K562 (cell line): ENCODE results near the gene SCT. TPM values are rescaled to one million over a fixed set of nuclear protein-coding genes. Genes with fewer than 3 reads are reported as not detected.

Source experiments
- ATAC-seq: fragments of 200-7000 bp; cut with Tn5 transposase; 3 replicates; pipeline ENCODE4 v1.9.1; 2020; ENCODE audit warnings: moderate library complexity
- BruUV-seq: library from RNA; stranded (reverse); fragments of 400-500 nt; replicated peaks from 2 replicates; lab custom pipeline; 2021; lab: Mats Ljungman, UMichigan
- CTCF ChIA-PET: fragments of 300-600 bp; formaldehyde crosslinking; extraction: SDS; loops from one replicate; lab custom pipeline; 2021; ENCODE audit warnings: low intra/inter-chr PET ratio; lab: Yijun Ruan, JAX
- POLR2A ChIA-PET: fragments of 300-600, 350-650 bp; sonication (Branson Sonifier 250); formaldehyde crosslinking; extraction: SDS; loops from one replicate; lab custom pipeline; 2021; ENCODE audit warnings: antibody characterized with exemption, inconsistent platforms; lab: Yijun Ruan, JAX
- DNase-seq, 4 experiments: peaks; one replicate each; pipeline versions ENCODE4 v3.0.0 to v3.0.0-alpha.2; 2011 to 2018; ENCODE audit warnings: low spot score in 3 of 4, mixed read lengths in 3 of 4; ENCODE audit errors: extremely low read depth in 1 of 4
- FAIRE-seq: peaks from 2 replicates; lab custom pipeline; 2011; peaks lifted over from hg19 to GRCh38; lab: Jason Lieb, UNC
- H2AFZ ChIP-seq: 2 replicates; pipeline ENCODE4 v1.6.0; 2011; ENCODE audit warnings: low read depth, low read length, control low read depth, inconsistent platforms
- H3K27ac ChIP-seq: fragments of 200-600 bp; 3 replicates; pipeline ENCODE4 v1.8.0; 2011; ENCODE audit warnings: low read depth, mild to moderate bottlenecking, control low read depth, inconsistent platforms, low read length, moderate library complexity, mixed read lengths; ENCODE audit errors: extremely low read depth
- H3K27me3 ChIP-seq, 2 experiments: fragments of 300-600 bp in 1 of 2; 2 replicates in 1 of 2; 3 replicates in 1 of 2; pipeline versions ENCODE4 v1.6.0 to v1.8.0; 2011; ENCODE audit warnings: inconsistent platforms in 2 of 2, low read length in 2 of 2, mild to moderate bottlenecking in 1 of 2, mixed read lengths in 1 of 2, moderate library complexity in 1 of 2; ENCODE audit not compliant: control insufficient read depth in 2 of 2, insufficient read depth in 2 of 2
- H3K36me3 ChIP-seq: fragments of 300-600 bp; 3 replicates; pipeline ENCODE4 v1.8.0; 2011; ENCODE audit warnings: mild to moderate bottlenecking, low read length, inconsistent platforms; ENCODE audit not compliant: control insufficient read depth, insufficient read depth
- H3K4me1 ChIP-seq, 2 experiments: fragments of 200-600 bp in 1 of 2; replicated peaks in 1 of 2; 2 replicates in 1 of 2; 3 replicates in 1 of 2; pipeline versions ENCODE4 v1.5.1 to v1.8.0; 2011; ENCODE audit warnings: inconsistent platforms in 2 of 2, low read length in 2 of 2, mild to moderate bottlenecking in 1 of 2, mixed read lengths in 1 of 2, moderate library complexity in 1 of 2; ENCODE audit not compliant: control insufficient read depth in 2 of 2, insufficient read depth in 2 of 2
- H3K4me2 ChIP-seq: 2 replicates; pipeline ENCODE4 v1.6.1; 2011; ENCODE audit warnings: low read length, control low read depth, inconsistent platforms, mixed read lengths; ENCODE audit not compliant: insufficient read depth
- H3K4me3 ChIP-seq: fragments of 200-600 bp; sonication (generic), shearing (Covaris generic); 2 replicates; pipeline ENCODE4 v1.5.1; 2016; ENCODE audit warnings: control low read depth, inconsistent platforms
- H3K79me2 ChIP-seq: fragments of 200-600 bp; 3 replicates; pipeline ENCODE4 v1.8.0; 2011; ENCODE audit warnings: low read length, inconsistent platforms; ENCODE audit not compliant: control insufficient read depth, insufficient read depth
- H3K9ac ChIP-seq, 2 experiments: 2 replicates each; pipeline versions ENCODE4 v1.6.0 to v1.6.1; 2011; ENCODE audit warnings: low read depth in 2 of 2, low read length in 2 of 2, control low read depth in 1 of 2, inconsistent platforms in 1 of 2, mild to moderate bottlenecking in 1 of 2, mixed read lengths in 1 of 2; ENCODE audit not compliant: insufficient read depth in 1 of 2
- H3K9me1 ChIP-seq: one replicate; pipeline ENCODE4 v1.6.0; 2011; ENCODE audit warnings: inconsistent platforms, mild to moderate bottlenecking, low read length, moderate library complexity; ENCODE audit not compliant: control insufficient read depth, insufficient read depth
- H3K9me3 ChIP-seq: replicated peaks from 2 replicates; pipeline ENCODE4 v1.5.1; 2011; ENCODE audit warnings: low read depth, low read length, inconsistent platforms; ENCODE audit not compliant: control insufficient read depth, insufficient read depth
- H4K20me1 ChIP-seq: replicated peaks from 2 replicates; pipeline ENCODE4 v1.6.1; 2011; ENCODE audit warnings: low read length, inconsistent platforms, mixed read lengths; ENCODE audit not compliant: control insufficient read depth, insufficient read depth
- DMBX1 ChIP-seq: fragments of 250-450 bp; sonication (Bioruptor Pico); IDR thresholded peaks from 2 replicates; pipeline ENCODE4 v1.8.0; 2022; ENCODE audit warnings: inconsistent platforms, mild to moderate bottlenecking, moderate library complexity, borderline replicate concordance
- FUS ChIP-seq: fragments of 200-400 bp; formaldehyde crosslinking; optimal IDR thresholded peaks from 2 replicates; pipeline ENCODE3; 2017; ENCODE audit warnings: low read depth, low read length
- KHSRP ChIP-seq: fragments of 450-650 bp; IDR thresholded peaks from 2 replicates; pipeline ENCODE4 v1.6.1; 2017
- MCM2 ChIP-seq: fragments of 450-650 bp; IDR thresholded peaks from 2 replicates; pipeline ENCODE4 v1.6.1; 2017; ENCODE audit warnings: low read depth, mild to moderate bottlenecking
- RFX1 ChIP-seq: fragments of 450-650 bp; IDR thresholded peaks from 2 replicates; pipeline ENCODE4 v1.6.1; 2016; ENCODE audit warnings: mild to moderate bottlenecking, moderate library complexity
- SAFB ChIP-seq: fragments of 200-400 bp; formaldehyde crosslinking; IDR thresholded peaks from 2 replicates; pipeline ENCODE4 v1.6.1; 2017; ENCODE audit warnings: low read depth, low read length, borderline replicate concordance
- SRF ChIP-seq, 2 experiments: fragments of 250-450, 450-650 bp in 1 of 2; sonication (Bioruptor Pico) in 1 of 2; sonication (generic) in 1 of 2; formaldehyde crosslinking; IDR thresholded peaks; 2 replicates each; pipeline versions ENCODE4 v1.5.0 to v1.5.1; 2020 to 2022; ENCODE audit warnings: mild to moderate bottlenecking in 1 of 2, missing genetic modification reagents in 1 of 2
- SRSF1 ChIP-seq: fragments of 200-400 bp; formaldehyde crosslinking; IDR thresholded peaks from 2 replicates; pipeline ENCODE4 v1.6.1; 2017; ENCODE audit warnings: mild to moderate bottlenecking, low read depth, low read length, moderate library complexity
- STAT5B ChIP-seq: fragments of 250-450 bp; sonication (Bioruptor Pico); IDR thresholded peaks from 2 replicates; pipeline ENCODE4 v1.8.0; 2021; ENCODE audit warnings: mild to moderate bottlenecking, inconsistent platforms
- U2AF2 ChIP-seq: fragments of 200-400 bp; formaldehyde crosslinking; optimal IDR thresholded peaks from 2 replicates; pipeline ENCODE3; 2017; ENCODE audit warnings: low read depth, mild to moderate bottlenecking, low read length
- ZFPM2 ChIP-seq: fragments of 250-450 bp; sonication (Bioruptor Pico); IDR thresholded peaks from 2 replicates; pipeline ENCODE4 v1.5.1; 2022; ENCODE audit warnings: mild to moderate bottlenecking
- ZNF184 ChIP-seq: sonication (generic); formaldehyde crosslinking; IDR thresholded peaks from 2 replicates; pipeline ENCODE4 v1.5.0; 2020; ENCODE audit warnings: missing genetic modification reagents
- ZNF444 ChIP-seq: fragments of 250-450 bp; sonication (Bioruptor Pico); IDR thresholded peaks from 2 replicates; pipeline ENCODE4 v1.4.0; 2020; ENCODE audit warnings: mild to moderate bottlenecking, moderate library complexity
- WGBS: fragments of 100-300 bp; shearing (Covaris generic); methylation state at CpG from one replicate; pipeline ENCODE4 v1.1.6; 2016; ENCODE audit warnings: low coverage, mixed read lengths; ENCODE audit not compliant: insufficient coverage; ENCODE audit errors: missing lambda C conversion rate; 5-methylcytosine and 5-hydroxymethylcytosine counted together
- in situ Hi-C: fragments of 300-500 bp; cut with MboI; formaldehyde crosslinking; loops from 4 replicates; pipeline ENCODE4 v1.15.0; 2018; ENCODE audit warnings: inconsistent platforms, mixed read lengths
- intact Hi-C: fragments of 100-400 bp; cut with micrococcal nuclease; formaldehyde crosslinking; loops from 2 replicates; pipeline ENCODE4 v1.14.2; 2022
- polyA plus RNA-seq, 8 experiments: library from polyadenylated mRNA; depleted of rRNA in 4 of 8; stranded (reverse) in 5 of 8; unstranded in 3 of 8; fragments of >200 nt; fragmentation: Nextera tagmentation in 2 of 8; fragmentation: Illumina TruSeq in 1 of 8; extraction: Ambion mirVana in 2 of 8; extraction: Trizol in 1 of 8; gene quantifications; 2 replicates each; pipeline versions ENCODE4 v1.2.1 to v1.2.3, GENCODE V29; 2011 to 2014; ENCODE audit warnings: inconsistent platforms in 1 of 8, missing spikeins in 1 of 8
- total RNA-seq, 7 experiments: library from RNA; depleted of rRNA in 6 of 7; stranded (reverse); fragments of >200 nt in 6 of 7; fragmentation: Illumina TruSeq in 2 of 7; extraction: Trizol in 2 of 7; gene quantifications; 2 replicates each; pipeline versions ENCODE4 v1.2.1 to v1.2.3, GENCODE V29; 2011 to 2021; ENCODE audit warnings: low replicate concordance in 1 of 7
- TF ChIP-seq, protein P1 (sequence below): fragments of 450-650 bp; formaldehyde crosslinking; IDR thresholded peaks from 2 replicates; pipeline ENCODE4 v1.4.0; 2020; ENCODE audit warnings: mild to moderate bottlenecking, mixed read lengths
- TF ChIP-seq, protein P2 (sequence below): sonication (generic); formaldehyde crosslinking; IDR thresholded peaks from 2 replicates; pipeline ENCODE4 v1.4.0; 2020; ENCODE audit warnings: mild to moderate bottlenecking, missing genetic modification reagents

The SCT gene
- total and polyA plus RNA-seq, 9 of the 15 experiments (the other 6 are each of a cell fraction or from before 2014, with no cell fraction given): not detected

DNA sequence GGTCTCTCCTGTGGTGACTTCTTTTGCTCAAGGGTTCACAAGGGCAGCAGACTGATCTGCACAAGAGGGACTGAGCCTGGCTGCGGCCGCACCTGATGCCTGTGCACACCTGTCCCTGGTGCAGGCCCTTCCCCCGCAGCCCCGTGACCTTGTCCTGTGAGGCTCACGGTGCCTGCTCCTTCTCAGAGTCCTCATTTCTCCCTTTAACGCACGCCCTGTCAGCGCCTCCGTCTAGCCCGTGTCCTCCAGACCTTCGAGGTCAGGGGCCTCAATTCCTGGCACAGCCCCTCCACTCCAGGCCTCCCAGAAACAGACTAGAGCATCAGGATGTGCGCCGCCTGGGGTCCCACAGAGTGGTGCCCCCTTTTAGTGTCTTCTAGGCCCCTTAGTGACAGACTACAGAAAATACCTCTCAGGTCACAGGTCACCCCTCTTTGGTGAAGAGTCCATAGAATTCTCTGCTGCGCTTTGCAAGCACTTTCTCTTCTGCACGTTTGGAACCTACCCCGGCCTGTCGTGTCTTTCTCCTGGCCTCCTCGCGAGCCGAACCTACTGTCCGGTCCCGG is 9.0 kb upstream of the SCT start:
- no peaks in the 10 kb centered on the region for H3K27me3 ChIP-seq
- CTCF ChIA-PET: no interaction called here
- H2AFZ ChIP-seq: no peak overlapping the region
- no peak overlapping the region for H3K4me2 ChIP-seq
- WGBS: 88% methylated on average over 14 of the region's 22 CpGs
- H3K79me2 ChIP-seq: peaks cover 2% of the 10 kb centered on the region; the same call in 1 of the 3 replicates
- H3K4me3 ChIP-seq: no peak overlapping the region
- in situ Hi-C loops (no loop called here), intact Hi-C loops (no loop called here)
- peaks cover 30% of the 10 kb centered on the region; the same call in 2 of the 3 replicates for H3K36me3 ChIP-seq
- TF ChIP-seq ZNF184: no peak
- TF ChIP-seq, protein P1, sequence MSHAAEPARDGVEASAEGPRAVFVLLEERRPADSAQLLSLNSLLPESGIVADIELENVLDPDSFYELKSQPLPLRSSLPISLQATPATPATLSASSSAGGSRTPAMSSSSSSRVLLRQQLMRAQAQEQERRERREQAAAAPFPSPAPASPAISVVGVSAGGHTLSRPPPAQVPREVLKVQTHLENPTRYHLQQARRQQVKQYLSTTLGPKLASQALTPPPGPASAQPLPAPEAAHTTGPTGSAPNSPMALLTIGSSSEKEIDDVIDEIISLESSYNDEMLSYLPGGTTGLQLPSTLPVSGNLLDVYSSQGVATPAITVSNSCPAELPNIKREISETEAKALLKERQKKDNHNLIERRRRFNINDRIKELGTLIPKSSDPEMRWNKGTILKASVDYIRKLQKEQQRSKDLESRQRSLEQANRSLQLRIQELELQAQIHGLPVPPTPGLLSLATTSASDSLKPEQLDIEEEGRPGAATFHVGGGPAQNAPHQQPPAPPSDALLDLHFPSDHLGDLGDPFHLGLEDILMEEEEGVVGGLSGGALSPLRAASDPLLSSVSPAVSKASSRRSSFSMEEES (CRISPR knock-in tag): no peak
- no peak for TF ChIP-seq SAFB
- TF ChIP-seq U2AF2: no peak
- TF ChIP-seq MCM2: no peak
- TF ChIP-seq STAT5B (CRISPR knock-in tag): no peak
- no peak for TF ChIP-seq RFX1
- TF ChIP-seq FUS: no peak
- no peak for TF ChIP-seq KHSRP
- TF ChIP-seq ZFPM2 (CRISPR knock-in tag): no peak
- TF ChIP-seq SRF (CRISPR knock-in tag; IDR thresholded peaks at IDR 0.05): no peak
- TF ChIP-seq ZNF444: no peak
- no peak for TF ChIP-seq SRSF1
- TF ChIP-seq, protein P2, sequence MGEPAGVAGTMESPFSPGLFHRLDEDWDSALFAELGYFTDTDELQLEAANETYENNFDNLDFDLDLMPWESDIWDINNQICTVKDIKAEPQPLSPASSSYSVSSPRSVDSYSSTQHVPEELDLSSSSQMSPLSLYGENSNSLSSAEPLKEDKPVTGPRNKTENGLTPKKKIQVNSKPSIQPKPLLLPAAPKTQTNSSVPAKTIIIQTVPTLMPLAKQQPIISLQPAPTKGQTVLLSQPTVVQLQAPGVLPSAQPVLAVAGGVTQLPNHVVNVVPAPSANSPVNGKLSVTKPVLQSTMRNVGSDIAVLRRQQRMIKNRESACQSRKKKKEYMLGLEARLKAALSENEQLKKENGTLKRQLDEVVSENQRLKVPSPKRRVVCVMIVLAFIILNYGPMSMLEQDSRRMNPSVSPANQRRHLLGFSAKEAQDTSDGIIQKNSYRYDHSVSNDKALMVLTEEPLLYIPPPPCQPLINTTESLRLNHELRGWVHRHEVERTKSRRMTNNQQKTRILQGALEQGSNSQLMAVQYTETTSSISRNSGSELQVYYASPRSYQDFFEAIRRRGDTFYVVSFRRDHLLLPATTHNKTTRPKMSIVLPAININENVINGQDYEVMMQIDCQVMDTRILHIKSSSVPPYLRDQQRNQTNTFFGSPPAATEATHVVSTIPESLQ (CRISPR knock-in tag): no peak
- TF ChIP-seq DMBX1: no peak
- POLR2A ChIA-PET: no interaction called here
- FAIRE-seq (no peak), DNase-seq (no peak), ATAC-seq (no peak)
- H3K9ac ChIP-seq: no peak overlapping the region
- peaks cover 0 to 15% of the 10 kb centered on the region in 2 experiments; a peak in 2 of 5 replicates for H3K4me1 ChIP-seq
- H3K9me3 ChIP-seq: no peaks in the 10 kb centered on the region
- no peak overlapping the region for H3K27ac ChIP-seq
- H4K20me1 ChIP-seq: no peaks in the 10 kb centered on the region
- no TSS peak for BruUV-seq
- no peaks in the 10 kb centered on the region for H3K9me1 ChIP-seq
